Hematopoietic multipotent progenitor cell treated with erythropoietin and hydrocortisone succinate and interleukin-3 and kit ligand, for 15 days (in vitro differentiated cells): ENCODE measurements around the gene MT3.

Experiments used
- DNase-seq: peaks from one replicate; pipeline ENCODE4 v3.0.0-alpha.2; 2015; ENCODE audit warnings: low spot score

Gene MT3

GRCh38 chr16:56631197-56631596, 41.9 kb downstream of the MT3 start:
- no peak for DNase-seq

GRCh38 chr16:56631832-56632155, 42.5 kb downstream of the MT3 start:
- DNase-seq: no peak

DNA sequence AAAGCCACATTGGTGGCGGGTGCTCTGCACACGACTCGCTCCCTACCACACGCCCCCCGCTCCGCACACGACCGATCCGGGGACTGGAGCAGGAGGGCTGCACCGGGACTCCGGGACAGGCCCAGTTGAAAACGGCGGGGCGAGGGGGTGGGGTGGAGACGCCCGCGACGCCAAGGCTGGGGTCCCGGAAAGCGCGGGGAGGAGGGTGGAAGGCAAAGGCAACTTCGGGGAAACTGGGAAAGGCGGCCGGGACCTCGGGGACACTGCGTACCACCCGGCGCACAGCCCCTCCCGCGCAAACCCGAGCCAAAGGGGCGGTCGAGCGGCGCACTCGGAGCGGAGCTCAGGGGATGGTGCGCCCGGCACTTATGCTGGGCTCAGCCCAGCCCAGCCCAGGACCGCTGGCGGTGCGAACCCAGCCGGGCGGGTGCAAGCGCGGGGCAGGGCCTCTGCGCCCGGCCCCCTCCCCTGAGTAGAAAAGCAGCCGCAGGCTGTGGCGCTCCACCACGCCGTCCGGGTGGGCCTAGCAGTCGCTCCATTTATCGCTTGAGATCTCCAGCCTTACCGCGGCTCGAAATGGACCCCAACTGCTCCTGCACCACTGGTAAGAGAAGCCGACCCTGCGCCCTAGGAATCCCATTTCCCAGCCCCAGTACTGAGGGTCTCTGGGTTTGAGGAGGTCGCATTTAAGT, 43.0 kb downstream of the MT3 start, which contains the start of gene MT1M:
Gene MT1M (plus strand): TSS at position 504 of the 692 bp plus-strand sequence. CDS start 73 bp downstream, at position 577.
- no peak for DNase-seq

DNA sequence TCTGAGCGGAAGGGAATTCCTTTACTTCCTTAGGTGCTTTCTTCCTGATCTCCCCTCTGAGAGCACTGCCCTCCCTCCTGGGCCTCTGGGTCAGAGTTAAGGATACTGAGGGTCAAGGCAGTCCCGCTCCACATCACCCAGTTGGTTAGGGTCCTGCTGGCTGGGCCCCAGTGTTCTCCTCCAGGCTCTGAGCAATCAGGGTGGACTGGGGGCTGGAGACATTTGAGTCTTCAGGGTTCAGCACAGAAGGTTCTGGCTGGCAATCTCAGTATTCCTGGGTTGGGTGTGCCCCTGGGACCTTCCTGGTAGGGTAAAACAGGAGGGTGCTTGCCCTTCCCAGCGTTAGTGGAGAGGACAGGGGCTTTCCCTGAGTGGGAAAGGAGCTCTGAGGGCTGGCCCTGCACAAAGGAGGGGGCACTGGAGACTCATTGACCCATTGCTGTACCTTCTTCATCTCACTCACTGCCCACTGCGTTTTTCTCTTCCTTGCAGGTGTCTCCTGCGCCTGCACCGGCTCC, 43.6 kb downstream of the MT3 start:
- DNase-seq: no peak

DNA sequence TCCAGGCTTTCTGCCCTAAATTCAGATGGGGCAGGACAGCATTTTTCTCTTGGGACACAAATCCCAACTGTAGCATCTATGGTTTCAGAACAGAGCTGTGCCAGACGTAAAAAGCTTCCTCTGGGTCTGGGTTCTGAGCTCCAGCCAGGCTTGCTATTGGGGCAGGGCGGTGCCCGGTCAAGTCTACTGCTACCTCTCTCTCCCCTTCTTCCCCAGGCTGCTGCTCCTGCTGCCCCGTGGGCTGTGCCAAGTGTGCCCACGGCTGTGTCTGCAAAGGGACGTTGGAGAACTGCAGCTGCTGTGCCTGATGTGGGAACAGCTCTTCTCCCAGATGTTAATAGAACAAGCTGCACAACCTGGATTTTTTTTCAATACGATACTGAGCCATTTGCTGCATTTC, 44.2 kb downstream of the MT3 start:
- DNase-seq: no peak

DNA sequence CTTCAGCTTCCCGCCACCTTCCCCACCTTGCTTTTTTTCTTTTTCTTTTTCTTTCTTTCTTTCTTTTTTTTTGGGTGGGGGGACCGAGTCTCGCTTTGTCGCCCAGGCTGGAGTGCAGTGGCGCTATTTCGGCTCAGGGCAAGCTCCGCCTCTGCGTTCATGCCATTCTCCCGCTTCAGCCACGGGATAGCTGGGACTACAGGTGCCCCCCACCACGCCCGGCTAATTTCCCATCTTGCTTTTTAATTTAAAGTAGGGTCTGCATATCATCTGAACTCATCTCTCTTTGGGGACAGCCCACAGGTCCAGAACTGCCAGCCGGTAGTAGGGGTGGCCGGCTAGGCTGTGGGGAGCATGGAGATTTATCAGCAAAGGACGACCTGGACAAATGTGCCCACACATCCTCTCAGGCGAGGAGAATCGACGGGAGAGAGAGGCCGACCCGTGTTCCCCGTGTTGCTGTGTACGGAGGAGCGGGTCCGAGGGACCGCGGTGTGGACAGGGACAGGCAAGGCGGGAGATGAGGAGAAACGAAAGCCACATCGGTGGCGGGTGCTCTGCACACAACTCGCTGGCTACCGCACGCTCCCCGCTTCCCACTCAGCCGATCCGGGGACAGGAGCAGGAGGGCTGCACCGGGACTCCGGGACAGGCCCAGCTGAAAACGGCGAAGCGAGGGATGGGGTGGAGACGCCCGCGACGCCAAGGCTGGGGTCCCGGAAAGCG, 45.5 kb downstream of the MT3 start:
- DNase-seq: no peak

- DNase-seq: no peak
Measured at GRCh38 chr16:56635441-56635967, 46.2 kb downstream of the MT3 start.

DNA sequence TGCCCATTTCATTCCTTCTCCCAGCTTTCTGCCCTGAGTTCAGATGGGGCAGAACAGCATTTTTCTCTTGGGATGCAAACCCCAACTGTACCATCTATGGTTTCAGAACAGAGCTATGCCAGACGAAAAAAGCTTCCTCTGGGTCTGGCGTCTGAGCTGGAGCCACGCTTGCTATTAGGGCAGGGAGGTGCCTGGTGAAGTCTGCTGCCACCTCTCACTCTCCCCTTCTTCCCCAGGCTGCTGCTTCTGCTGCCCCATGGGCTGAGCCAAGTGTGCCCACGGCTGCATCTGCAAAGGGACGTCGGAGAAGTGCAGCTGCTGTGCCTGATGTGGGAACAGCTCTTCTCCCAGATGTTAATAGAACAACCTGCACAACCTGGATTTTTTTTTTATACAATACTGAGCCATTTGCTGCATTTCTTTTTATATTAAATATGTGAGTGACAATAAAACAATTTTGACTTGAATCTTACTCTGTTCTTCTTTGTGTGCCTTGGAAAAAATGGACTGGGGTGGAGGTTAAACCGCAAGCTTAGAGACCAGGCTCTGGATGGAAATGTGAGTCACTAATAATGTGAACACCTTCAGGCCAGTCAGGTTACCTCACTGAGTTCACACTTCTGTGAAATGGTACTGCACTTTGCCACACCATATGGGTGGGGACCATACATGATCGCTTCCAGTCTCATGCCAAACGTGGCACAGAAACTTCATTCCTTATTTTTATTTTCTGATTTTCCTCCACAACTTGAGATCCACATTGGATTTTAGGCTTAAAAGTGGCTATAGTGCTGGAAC, 47.5 kb downstream of the MT3 start:
- no peak for DNase-seq

GRCh38 chr16:56637814-56638750, 48.8 kb downstream of the MT3 start, which contains the start of gene MT1A:
Gene MT1A (plus strand): TSS chr16:56638666. CDS start chr16:56638739, 73 bp downstream.
- no peak for DNase-seq

GRCh38 chr16:56639045-56639444, 49.7 kb downstream of the MT3 start:
- DNase-seq: no peak

- no peak for DNase-seq
Measured at GRCh38 chr16:56640076-56640475, 50.7 kb downstream of the MT3 start.
